NCI-H345 treated with DMSO at 0.1 percent for 48 hours (cell line): Measurements from ENCODE around the gene FARP1.

Source experiments
- DNase-seq: peaks from one replicate; lab custom pipeline; 2025; ENCODE audit not compliant: unreplicated experiment; lab: John Stamatoyannopoulos, UW

Gene FARP1

GRCh38 chr13:98305670-98306069 is 162.8 kb downstream of the FARP1 start:
- DNase-seq: no peak

GRCh38 chr13:98307463-98308085 is 164.7 kb downstream of the FARP1 start:
- DNase-seq: no peak

- no peak for DNase-seq
Measured at GRCh38 chr13:98308086-98308911, 165.4 kb downstream of the FARP1 start.

GRCh38 chr13:98309569-98310335 is 166.9 kb downstream of the FARP1 start:
- DNase-seq: no peak

DNA sequence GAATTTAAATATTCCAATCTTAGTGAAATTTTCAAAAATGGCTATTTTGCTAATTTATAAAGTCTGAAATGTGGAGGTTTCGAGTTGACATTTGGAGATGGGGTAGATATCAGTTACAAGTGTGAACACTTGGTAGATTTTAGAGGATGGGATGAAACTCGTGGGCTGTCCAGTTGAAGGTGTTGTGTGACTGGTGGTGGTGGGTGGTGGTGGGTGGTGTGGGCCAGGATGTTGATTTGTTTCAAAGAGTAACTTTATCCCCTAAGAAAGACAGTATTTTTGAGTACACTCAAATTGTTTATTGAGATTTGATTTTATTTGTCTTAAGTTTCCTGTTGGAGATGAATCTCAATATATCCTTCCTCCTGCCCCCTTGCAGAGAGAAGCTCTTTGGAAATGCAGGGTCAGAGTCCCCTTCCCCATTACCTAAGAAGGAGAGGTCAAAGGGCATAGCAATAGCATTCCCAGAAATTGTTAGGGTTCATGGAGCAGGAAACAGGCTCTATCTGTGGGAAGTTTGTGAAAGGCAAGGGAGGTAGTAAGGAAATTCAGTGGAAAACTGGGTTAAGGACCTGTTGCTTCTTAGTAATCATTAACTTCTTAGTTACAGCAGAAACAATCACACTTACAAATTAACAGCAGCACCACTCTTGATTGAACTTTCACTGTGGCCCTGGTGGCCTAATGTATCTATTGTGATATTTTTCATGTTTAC is 167.7 kb downstream of the FARP1 start:
- no peak for DNase-seq

DNA sequence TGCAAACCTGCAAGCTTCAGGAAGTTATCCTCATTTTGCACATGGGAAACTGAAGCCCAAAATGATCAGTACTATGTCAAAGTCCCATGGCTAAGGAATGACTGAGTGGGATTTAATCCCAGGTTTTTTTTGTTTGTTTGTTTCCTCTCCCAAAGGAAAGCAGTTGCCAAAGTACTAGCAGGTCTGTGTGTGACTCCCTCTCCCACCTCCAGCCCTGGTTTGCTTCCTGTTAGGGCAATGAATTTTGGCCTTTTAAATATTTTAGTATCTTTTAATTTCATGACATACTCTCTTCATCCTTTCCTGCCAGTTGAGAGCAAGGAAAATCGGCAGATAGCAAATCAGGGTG is 168.3 kb downstream of the FARP1 start:
- DNase-seq: no peak

GRCh38 chr13:98312606-98313005 is 169.7 kb downstream of the FARP1 start:
- no peak for DNase-seq

GRCh38 chr13:98313023-98313921 is 170.4 kb downstream of the FARP1 start:
- DNase-seq: no peak

DNA sequence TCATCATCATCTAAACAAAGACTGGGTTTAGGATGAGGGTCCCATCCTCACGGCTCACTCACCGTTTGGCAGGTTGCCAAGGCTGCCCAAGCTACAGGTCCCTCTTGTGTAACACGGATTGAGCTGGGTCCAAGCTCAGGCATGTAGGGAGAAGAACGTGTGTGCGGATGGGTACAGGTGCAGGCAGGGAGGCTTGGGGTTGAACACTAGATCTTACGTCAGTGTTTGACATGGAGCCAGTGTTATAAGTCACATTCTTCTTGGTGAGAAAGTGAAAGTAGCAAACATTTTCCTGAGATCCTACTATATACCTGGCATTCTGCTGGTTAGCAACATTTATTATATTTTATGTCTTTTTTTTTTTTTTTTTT is 171.0 kb downstream of the FARP1 start:
- DNase-seq: no peak

DNA sequence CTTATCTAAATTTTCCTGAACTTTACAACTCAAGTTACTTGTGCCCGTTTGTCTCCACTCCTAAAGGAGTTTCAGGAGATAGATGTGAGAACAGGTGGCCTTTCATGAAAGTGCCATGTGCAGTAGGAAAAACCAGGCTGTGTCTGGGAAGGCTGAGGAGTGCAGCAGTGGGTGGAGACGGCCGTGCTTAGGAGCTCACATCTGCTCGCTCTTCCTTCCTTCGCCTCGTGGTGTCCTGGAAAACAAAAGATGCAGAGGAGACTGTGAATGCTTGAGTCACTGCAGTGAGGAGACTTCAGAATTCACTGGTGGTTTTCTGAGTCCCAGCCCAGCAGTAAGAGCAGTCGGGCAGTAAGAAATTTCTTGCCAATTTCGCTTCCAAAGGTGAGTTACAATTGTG is 172.6 kb downstream of the FARP1 start:
- no peak for DNase-seq

GRCh38 chr13:98315902-98316301 is 173.0 kb downstream of the FARP1 start:
- DNase-seq: no peak

DNA sequence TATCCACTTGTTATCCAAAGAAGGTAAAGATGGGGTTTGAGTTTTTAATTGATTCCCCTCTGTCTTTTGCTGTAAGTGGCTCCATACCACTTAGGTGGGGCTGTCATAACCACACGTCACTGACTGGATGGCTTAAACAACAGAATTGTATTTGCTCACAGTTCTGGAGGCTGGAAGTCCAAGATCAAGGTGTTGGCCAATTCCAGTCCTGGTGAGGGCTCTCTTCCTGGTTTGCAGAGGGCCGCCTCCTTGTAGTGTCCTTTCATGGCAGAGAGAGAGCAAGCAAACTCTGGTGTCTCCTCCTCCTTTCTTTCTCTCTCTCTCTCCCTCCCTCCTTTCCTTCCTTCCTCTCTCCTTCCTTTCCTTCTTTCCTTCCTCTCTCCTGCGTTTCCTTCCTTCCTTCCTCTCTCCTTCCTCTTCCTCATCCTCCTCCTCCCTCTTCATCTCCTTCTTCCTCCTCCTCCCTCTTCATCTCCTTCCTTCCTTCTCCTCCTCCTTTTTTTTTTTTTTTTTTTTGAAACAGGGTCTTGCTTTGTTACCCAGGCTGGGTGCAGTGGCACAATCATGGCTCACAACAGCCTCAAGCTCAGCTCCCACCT is 174.8 kb downstream of the FARP1 start:
- no peak for DNase-seq

- no peak for DNase-seq
Measured at GRCh38 chr13:98318263-98318878, 175.5 kb downstream of the FARP1 start.

GRCh38 chr13:98320561-98321105 is 177.7 kb downstream of the FARP1 start:
- DNase-seq: no peak

DNA sequence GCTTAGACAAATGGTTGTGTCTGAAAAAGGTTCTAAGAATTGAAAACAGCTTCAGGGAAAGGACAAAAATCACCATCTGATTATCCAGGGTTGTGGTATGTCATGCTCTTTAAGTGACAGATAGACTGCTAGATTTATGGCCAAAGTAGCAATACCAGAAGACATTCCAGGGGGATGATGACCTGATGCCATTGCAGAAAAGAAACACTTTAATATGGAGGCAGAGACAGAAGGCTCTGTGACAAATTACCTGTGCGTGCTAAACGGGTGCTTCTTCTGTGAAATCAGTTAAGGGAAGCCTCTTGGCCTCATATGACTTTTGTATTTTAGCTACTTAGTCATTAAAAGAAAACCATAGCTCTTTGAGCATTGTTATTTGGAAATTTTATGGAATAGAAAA is 178.5 kb downstream of the FARP1 start:
- DNase-seq: no peak

- no peak for DNase-seq
Measured at GRCh38 chr13:98322091-98322718, 179.3 kb downstream of the FARP1 start.

DNA sequence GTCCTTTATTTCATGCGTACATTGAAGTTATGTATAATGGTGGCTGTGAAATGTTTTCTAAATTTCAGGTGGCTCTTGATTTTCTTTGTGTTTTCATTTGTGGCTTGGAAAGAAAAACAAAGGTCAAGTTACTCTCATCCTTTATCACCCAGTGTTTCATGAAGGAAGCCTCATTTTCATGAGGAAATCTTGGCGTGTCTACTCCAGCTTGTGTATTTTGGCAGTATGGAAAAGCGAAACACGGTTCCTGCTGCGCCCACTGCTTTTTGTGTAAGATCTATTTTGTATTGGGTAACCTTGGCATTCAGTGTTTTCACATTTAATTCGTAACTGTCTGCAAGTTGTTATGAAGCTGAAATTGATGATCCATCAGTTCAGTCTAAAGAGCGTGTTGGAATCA is 181.2 kb downstream of the FARP1 start:
- no peak for DNase-seq

DNA sequence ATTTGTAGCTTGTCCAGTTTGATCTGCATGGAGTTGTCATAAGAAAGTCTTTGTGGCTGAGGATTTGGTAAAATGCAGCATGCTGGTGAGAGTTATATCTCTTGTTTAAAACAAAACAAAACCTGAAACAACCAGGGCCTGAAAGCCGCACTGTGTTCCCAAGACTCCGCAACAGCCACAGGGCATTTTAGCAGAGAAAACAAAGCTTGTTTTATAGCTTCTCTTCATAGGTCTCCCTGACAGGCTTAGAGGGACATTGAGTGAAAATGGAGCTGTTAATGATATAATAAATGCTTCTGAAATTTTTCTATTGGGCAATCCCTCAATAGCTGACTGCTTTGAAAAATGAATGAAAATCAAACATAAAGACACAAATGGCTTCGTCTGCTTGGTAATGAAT is 182.8 kb downstream of the FARP1 start:
- no peak for DNase-seq

DNA sequence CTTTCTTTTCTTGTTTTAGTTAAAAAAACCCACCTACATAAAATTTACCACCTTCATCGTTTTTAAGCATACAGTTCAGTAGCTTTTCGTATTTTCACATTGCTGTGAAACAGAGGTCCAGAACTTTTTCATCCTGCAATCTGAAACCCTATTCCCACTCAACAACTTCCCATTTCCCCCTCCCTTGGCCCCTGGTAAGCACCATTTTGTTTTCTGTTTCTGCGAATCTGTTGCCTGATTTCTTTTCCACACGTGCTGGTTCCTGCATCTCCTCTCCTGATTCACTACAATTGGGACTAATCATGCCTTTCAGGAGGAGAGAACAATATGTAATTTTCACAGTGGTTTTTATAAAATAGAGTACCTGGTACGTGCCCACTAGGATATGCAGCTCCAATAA is 183.4 kb downstream of the FARP1 start:
- no peak for DNase-seq
